Stimulated activated CD4-positive, alpha-beta T cell treated with anti-CD3 and anti-CD28 coated beads, Interleukin-1b, Interleukin-23, amount 100 ng/mL, for 1 hour (primary cell): ENCODE results near the gene MGAT4A.

ENCODE experiments used
- DNase-seq, 2 donors: peaks; one replicate each; pipeline ENCODE4 v3.0.0-alpha.2; 2020; ENCODE audit warnings: low read depth in 2 of 2

The MGAT4A gene

DNA sequence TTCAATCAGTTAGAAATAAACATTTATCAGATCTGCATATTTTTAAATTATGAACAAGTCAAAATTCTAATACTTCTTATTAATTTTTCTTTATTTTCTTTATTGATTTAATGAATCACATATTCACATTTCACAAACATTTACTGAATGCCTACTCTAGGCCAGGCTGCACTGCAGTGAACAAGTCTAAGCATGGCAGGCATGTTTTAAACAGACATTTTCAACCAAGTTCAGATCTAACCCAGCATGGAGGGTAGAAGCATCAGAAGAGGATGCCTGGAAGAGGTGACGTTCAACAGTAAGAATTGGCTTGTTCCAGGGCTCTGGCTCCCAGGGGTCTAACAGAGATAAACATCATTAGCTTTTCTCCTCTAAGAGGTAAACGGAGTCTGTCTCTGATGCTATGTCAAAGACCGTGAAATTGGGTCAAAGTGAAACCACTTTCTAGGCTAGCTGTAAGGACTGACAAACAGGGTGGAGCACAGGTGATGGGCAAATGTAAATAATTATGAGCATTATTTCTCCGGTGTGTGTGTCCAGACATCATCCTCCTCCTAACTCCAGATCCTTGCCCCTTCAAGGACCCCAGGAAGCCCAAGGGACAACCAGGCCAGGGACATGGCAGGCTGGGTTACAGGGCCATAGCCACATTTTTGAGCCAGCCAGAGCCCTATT is 72.0 kb downstream of the MGAT4A start:
- no peak for DNase-seq

DNA sequence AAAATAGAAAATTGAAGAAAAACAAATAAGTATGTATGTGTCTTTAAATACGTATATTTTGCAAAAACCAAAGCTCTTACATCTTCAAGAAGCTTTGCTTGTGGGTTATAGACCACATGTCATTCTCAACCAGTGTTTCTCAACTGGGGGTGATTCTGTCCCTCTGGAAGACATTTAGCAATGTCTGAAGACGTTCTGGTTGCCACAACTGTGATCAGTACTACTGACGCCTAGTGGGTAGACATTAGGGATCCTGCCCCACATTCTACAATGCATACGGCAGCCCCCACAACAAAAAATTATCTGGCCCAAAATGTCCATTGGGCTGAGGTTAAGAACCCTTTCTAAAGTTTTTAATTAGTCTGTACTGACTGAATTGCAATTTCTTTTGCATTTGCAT is 74.1 kb downstream of the MGAT4A start:
- DNase-seq, result no peak

DNA sequence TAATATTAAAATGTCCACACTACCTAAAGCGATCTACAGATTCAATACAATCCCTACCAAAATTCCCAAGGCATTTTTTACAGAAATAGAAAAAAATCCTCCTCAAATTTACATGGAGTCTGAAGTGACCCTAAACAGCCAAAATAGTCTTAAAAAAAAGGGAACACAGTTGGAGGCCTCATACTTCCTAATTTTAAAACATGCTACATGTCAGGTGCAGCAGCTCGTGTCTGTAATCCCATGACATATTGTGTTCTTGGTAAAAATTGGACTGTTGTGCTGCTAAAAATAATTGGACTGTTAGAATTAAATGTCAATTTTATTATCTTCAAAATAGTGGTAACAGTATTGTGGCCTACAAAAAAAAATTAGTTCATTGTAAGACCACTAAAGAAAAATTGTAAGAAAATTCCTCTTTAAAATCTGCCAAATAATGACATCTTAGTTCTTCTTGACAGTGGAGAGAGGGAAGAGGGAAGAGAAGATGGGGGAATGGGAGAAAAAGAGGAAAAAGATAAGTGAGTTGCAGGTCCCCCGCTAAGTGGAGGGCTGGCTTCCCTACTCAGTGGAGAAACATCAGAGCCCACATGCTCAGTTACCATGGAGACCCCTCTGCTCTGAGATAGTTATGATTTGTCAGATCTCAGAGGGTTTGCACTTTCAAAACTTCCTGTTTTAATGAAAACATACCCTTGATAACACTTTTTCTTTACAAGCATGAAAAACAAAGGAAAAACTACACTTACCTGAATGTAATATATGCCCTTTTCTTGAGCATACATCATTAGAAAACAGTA is 76.0 kb downstream of the MGAT4A start:
- DNase-seq, result no peak

DNA sequence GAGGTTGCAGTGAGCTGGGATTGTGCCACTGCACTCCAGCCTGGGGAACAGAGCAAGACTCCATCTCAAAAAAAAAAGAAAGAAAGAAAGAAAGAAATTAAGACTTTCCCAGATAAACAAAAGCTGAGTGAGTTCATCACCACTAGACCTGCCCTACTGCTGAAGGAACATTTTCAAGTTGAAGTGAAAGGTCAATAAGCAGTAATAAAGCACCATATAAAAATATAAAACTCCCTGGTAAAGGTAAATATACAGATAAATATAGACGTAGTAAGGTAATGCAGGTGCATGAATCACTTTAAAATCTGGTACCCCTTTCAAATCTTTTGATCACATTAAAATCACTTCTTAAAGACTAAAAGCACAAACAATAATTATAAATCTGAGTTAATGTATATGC is 79.9 kb downstream of the MGAT4A start:
- no peak for DNase-seq

DNA sequence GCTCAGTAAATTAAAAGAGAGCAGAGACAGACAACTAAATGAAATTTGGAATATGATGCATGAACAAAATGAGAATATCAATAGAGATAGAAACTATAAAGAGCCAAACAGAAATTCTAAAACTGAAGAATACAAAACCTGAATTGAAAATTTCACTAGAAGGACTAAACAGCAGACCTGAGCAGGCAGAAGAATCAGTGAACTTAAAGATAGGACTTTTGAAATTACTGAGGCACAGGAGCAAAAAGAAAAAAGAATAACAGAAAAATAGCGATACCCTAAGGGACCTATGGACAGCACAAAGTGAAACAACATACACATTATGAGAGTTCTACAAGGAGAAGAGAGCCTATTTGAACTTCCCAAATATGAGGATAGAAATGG is 80.9 kb downstream of the MGAT4A start:
- DNase-seq, result no peak

DNA sequence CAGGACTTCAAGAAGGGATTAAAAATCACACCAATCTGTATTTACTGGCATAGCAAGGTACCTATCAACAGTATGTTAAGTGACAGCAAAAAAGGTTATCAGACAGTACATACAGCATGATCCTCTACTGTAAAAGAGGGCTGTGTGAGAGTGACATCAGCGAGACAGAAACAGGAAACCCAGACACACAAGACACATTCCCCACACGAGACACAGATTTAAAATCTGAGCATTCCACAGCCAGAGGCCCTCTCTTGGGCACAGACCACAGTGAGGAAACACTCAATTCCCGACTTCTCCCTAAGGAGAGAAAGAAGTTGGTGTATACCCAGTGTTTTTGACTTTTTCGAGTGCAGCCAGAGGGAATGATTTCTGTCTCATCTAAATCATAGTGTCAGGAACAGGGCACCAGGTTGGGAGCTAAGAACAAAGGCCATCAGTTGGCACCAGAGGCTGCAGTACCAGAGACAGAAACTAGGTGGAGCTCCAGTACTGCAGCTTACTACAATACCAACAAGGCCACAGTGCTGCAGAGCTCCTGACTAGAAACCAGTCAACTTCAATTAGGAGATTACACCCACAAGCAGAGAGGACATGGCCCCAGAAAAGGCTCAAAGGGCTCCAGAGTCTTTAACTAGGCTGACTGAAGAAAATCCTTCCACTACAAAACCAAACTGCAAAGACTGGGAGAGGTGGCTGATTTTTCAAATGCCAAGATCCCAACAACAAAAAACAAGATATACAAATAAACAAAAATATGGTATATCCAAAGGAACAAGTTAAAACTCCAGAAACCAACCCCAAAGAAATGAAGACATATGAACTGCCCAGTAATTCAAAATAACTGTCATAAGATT is 81.6 kb downstream of the MGAT4A start:
- peak; percentile 68 to 74 for DNase-seq

DNA sequence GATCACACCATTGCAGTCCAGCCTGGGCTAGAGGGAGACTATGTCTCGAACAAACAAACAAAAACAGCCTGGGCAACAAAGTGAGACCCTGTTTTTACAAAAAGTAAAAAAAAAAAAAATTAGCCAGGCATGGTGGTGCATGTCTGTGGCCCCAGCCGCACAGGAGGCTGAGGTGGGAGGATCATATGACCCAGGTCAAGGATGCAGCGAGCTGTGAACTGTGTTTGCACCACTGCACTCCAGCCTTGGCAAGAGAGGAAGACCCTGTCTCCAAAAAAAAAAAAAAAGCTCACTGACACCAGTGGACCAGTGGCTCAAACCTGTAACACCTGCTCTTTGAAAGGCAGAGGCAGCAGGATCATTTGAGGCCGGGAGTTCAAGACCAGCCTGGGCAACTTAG is 82.5 kb downstream of the MGAT4A start:
- no peak for DNase-seq

DNA sequence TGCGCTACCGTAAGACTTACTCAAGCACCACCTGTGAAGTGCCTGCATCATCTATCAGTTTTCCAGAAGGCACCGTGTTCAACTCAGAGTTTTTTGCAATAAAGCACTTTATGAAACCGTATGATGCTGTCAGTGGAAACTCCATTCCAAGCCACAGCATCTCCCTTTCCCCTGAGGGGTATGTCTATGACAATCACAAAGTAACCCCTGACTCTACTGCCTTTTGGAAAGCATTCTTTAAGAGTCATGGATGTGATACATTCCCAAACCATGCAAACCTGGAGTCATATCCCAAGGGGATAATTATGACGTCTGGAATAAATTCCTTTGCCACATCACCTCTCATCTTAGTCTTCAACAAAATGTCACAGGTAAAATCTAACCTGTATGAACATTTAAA is 83.3 kb downstream of the MGAT4A start:
- no peak for DNase-seq

DNA sequence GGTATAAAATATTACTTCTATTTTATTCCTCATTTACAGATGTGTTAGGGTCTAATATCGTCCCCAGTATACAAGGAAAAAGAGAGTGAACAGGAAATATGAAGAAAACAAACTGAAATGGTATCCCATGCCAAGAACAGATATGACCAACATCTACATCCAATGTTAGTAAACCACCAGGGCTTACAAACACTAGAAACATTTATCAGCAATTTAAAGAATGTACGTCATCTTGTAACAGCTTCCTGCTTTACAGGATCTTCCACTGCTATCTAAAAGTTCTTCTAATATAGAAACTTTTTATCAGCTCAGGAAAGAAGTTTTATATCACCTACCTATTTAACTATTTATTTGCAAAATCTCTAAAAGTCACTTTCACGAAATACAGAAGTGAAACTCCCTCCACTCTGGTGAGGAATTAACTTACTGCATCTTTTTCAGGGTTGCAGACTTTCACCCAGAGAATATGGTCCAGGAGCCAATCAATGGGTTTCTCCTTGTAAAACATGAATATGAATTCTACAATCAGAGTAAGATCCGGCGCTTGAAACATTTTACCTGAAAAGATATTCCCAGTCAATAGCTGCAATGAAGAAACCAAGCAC is 87.3 kb downstream of the MGAT4A start:
- no peak for DNase-seq

DNA sequence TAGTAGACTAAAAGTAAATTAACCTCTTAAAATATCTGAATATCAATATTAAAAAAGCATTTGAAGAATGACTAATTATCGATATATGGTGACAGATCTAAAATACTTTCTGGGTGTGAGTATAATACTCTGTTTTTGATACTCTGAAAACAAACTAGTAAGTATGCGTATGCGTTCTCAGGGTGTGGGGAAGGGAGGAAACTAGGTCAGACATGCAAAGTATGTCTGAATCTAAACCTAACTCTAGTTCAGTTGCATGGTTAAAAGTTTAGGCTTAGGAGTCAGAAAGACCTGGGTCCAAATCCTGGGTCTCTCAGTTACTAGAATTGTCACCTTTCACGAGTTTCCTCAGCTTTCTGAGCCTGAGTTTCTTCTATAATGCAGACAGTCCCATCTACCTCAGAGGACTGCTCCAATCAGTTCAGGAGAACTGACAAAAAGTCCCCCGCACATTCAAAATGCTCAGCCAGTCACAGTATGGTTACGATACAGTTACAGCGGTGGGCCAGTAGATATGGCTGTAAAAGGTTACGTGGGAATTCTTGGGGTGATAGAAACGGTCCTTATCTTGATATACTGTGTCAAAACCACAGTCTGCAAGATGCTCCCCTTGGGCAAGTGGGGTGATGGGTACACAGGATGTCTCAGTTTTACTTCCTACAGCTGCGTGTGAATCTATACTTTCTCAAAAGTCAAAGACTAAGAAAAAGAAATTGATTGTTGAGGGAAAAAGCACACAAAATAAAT is 93.4 kb downstream of the MGAT4A start:
- DNase-seq, result no peak

DNA sequence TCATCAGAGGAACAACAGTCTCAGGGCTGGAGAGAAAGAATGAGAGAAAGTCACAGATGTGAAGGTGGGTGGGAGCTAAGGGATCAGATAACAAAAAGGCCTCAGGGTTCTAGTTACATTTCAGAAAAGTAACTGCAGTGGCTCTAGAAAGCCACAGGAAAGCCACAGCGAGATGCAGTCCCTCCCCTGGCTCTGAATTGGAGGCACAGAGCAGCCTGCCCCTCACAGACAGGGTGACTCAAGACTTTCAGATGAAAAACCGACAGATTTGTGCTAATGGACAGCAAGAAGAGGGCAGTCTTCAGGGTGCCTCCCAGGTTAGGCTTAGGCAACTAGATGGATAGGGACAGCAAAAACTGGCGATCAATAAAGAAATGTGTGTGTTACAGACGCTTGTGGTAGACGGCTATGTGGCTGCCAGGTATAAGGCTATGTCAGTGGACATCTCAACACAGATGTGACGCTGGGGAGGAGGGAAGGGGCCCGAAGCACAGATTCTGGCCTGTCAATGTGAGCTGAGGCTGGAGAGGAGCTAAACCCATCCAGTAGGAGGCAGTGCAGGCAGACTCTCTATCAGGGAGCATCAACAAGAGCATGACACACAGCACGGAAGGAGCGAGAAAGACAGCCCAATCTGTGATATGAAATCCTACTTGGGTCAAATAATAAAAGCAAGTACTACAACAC is 96.4 kb downstream of the MGAT4A start:
- no peak for DNase-seq

DNA sequence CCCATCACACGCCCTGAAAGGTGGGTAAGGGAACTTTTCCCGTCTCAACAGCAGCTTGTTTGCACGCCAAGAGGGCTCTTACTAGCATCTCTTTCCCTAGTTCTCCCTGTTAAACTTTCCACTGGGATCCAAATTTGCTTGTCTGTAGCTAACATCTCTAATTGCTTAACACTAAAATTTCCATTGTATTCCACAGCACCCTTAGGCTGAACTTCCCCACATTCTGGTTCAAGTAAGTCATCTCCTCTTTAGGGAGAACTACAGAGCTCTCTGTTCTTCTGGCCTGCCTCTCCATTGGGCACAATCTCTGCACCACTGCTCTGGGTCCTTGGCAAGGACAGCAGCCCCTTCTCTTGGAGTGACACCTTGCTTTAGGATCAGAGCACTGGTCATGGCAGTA is 98.6 kb downstream of the MGAT4A start:
- no peak for DNase-seq

DNA sequence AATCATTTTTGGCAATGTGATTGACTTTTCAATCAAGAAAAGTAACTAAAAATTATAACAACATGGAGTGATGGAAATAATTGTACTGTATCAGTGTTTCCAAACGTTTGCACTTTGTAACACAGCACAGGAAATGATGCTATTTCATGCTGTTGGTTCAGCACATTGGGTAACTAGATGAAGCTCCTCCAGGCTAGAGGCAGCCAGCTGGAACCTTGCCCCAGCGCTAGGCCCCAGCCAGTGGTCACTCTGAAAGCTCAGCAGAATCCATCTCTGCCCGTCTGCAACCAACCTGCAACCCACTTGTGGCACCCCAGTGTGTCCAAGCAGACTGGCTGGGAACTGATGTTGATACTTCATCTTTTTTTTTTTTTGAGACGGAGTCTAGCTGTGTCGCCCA is 107.3 kb downstream of the MGAT4A start:
- DNase-seq, result no peak

DNA sequence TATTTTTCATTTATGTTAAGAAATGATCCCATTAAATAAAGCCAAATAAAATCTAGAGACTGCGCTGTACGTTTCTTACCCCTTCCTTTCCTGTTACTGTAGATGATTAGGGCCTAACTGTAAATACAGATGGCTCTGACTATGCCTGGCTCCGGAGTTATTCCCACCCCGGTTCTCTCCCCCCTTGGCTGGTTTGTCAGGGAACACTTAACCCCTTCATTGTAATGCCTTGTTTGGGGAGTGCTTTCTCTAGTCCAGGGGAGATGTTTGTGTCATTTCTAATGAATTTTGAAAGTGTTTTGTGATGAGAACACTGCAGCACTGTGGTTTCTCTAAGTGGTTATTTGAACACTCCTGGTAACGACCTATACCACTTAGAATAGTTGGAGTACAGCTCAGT is 113.8 kb downstream of the MGAT4A start:
- no peak for DNase-seq

DNA sequence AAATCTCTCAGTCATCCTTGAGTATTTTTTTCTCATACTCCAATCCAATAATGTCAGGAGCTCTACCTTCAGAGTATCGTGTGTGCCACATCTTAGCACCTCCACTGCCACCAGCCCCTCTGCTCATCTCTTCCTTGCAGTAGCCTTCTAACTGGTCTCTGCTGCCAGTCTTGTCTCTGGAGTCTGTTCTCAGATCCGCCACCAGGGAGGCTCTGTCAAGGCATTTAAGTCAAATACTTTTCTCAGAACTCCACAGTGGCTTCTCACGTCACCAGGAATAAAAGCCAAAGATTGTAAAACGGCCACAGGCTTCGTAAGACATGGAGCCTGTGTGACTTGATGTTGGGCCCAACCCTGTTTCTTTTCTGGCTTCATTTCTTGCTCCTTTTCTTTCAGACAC is 115.5 kb downstream of the MGAT4A start:
- DNase-seq, result no peak

DNA sequence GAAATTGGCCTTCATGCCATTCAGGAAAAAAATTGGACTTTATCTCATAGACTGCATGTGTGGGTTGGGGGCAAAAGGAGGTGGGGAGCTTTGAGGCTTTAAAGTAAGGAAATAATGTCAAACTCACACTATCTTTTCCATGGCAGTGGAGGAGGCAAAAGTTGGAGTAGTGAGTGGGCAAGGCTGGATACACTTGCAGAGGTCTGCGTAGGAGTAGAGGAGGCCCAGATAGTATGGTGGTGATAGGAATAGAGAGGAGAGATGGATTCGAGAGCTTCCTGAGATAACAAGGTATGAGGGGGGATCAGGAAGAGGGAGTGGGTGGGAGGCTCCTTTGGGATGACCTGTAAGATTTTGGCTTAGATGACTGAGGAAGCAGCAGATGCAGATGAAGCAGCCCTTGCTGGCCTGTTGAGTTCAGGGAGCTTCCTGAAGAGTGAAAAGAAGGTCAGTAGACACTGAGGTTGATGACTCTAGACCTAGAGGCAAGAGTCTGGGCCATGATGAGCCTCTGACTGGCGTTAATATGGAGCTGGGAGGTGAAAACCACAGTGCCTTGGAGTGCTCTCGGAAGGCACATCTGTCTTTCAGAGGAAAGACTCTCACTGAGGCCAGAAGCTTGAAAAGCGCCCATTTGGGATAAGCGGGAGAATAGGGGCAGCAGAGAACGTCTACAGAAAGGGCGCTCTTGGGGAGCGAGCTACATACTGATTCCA is 116.8 kb downstream of the MGAT4A start:
- DNase-seq, result no peak

DNA sequence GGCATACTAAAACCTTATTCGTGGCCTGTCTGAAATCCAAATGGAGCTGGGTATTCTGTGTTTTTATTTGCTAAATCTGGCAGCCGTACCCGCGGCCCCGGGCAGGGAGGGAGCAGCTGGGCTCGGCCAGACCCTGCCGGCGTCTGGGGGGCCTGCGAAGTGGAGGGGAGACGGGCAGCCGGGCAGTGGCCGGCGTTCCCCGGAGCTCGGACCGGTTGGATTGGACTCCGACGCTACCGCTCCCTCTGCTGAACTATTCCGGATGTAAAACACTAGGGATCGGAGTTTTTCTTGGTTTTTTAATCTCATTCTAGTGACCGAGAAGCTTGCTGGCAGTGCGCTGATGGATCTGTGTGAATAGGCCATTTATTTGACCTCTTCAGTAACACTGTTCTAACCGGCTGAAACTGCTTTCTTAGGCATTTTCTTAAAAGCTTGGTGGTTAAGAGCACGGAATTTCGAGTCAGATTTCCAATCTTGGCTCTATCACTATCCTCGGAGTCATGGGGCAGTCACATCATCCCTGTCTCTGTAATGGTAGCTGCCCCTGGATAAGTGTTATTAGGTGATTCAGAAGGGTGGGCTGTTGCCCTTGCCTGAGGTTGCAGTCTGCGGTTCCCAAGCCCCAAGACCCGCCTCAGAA is 121.8 kb downstream of the MGAT4A start:
- DNase-seq, result no peak

DNA sequence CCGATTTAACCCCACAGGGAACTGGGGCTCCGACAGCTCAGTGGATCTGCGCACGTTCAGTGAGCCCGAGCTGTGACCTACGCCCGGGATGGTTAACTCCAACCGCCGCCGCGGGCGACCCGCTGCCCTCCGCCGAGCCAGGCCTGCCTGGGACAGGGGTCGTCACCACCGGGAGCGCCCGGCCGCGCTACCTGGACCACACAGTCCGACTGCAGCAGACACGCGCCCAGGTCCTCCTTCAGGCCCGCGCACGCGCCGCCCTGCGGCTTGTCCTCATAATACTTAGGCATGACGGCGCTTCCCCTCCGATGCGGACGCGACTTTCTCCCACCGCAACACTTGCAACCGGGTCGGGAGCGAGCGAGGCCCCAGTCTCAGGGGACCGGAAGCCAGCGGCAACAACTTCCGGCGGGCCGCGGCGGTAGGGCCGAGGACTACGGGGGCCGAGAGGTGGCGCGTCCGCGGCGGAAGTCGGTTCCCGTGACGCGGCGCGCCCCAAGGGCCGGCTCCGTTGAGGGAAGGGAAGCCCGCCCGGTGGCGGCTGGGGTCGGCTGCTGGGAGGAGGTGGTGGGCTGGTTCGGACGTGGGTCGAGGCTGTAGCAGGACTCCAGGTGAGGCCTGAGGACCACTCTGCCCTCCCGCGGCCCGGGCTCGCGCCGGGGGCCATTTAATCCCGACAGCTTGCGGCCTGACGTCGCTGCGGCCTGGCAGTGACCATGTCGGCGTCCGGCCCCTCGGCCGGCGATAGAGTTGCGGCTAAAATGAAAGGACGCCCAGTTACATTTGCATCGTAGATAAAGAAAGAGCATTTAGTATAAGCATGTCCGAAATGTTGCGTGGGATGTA is 122.6 kb downstream of the MGAT4A start, which contains the start of the genes COA5 and UNC50:
COA5 (minus strand) TSS at position 397 of the 846 bp plus-strand sequence; CDS start at position 290, 107 bp downstream.
UNC50 (plus strand) TSS at position 474 of the 846 bp plus-strand sequence. CDS start 1,171 bp downstream, outside the sequence.
- DNase-seq, result peak; percentile 76 to 82

DNA sequence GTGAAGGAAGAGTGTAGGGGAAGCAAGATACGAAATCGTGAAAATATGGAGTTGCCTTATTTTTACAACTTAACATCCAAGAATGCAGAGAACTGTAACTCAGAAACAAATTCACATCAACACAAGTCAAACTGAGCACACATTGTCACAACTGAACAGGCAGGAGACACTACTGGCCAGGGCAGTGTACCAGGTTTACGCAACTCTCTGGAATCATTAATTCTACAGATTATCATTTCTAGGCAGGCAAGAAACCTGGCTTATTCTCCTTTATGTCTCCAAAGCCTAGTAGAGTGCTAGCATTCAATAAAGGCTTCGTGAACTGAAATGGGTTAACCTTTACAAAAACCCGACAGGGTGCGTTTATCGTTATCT is 123.2 kb downstream of the MGAT4A start:
- DNase-seq, result no peak
